Measurements from ENCODE around the gene TOP2B. TPM values are rescaled to one million over a fixed set of nuclear protein-coding genes. Genes with fewer than 3 reads are reported as not detected.

Gene TOP2B
- polyA plus RNA-seq, 1 of the 3 experiments (the other 2 are of a cell fraction), result 20.4 TPM

- TF ChIP-seq RCOR1 (IDR thresholded peaks at IDR 0.05; ENCODE audit: low read length) (no peak), NFIC (IDR thresholded peaks at IDR 0.05; ENCODE audit: borderline replicate concordance) (no peak), PBX3 (IDR thresholded peaks at IDR 0.05) (no peak), FOXJ3 (CRISPR knock-in tag; IDR thresholded peaks at IDR 0.05) (no peak)
These were observed 80.5 kb downstream of the TOP2B start (continued) for GRCh38 chr3:25584011-25584789.

GRCh38 chr3:25583343-25583742, 81.4 kb downstream of the TOP2B start:
- CTCF ChIA-PET, result interaction anchor here (0.7 kb wide), 1 partner anchor 11 kb away, joined by 4 read pairs; no protein-coding TSS in a partner anchor
- Histone ChIP-seq H3K27me3 (ENCODE audit: insufficient read depth) (no peaks in the 10 kb centered on the region), H2AFZ (ENCODE audit: low read depth) (no peak overlapping the region), H3K4me1 (ENCODE audit: control insufficient read depth in 1 of 2, insufficient read depth in 2 of 2, low read depth in 1 of 2, low read length in 1 of 2) (peaks cover 14 to 15% of the 10 kb centered on the region in 2 experiments; a peak in 2 of 4 replicates), H3K9me3 (no peaks in the 10 kb centered on the region), H3K4me2 (no peak overlapping the region), H4K20me1 (ENCODE audit: insufficient read depth) (no peaks in the 10 kb centered on the region), H3F3A (replicated peaks; ENCODE audit: insufficient read depth) (peaks cover 19% of the 10 kb centered on the region), H3K9me2 (no peaks in the 10 kb centered on the region), H3K4me3 (ENCODE audit: low read depth in 2 of 2, low read length in 1 of 2) (no peak overlapping the region), H3K79me2 (ENCODE audit: insufficient read depth) (no peaks in the 10 kb centered on the region; the same call in 1 of the 2 replicates), H3K27ac (ENCODE audit: low read depth in 2 of 2, low read length in 1 of 2) (peak overlapping the region in 1 of 2 experiments; percentile 93; a peak in 2 of 4 replicates), H3K36me3 (replicated peaks in 1 of 2; ENCODE audit: control insufficient read depth in 1 of 2, insufficient read depth in 2 of 2, low read length in 1 of 2) (no peaks in the 10 kb centered on the region), H3K9ac (no peak overlapping the region)
- WGBS (ENCODE audit: low lambda C conversion rate), result 94% methylated on average over 7 of the region's 10 CpGs
- POLR2A ChIA-PET, result no interaction called here
- DNase-seq, result no peak
- TF ChIP-seq RAD21 (IDR thresholded peaks at IDR 0.05; ENCODE audit: low read length), result no peak
- TF ChIP-seq MEF2A (IDR thresholded peaks at IDR 0.05; ENCODE audit: borderline replicate concordance, low read depth), result no peak
- TF ChIP-seq RFX5 (IDR thresholded peaks at IDR 0.05; ENCODE audit: low read length), result no peak
- no peak for TF ChIP-seq YY1 (IDR thresholded peaks at IDR 0.05; ENCODE audit: low read depth)
- TF ChIP-seq GATA2 (CRISPR knock-in tag; IDR thresholded peaks at IDR 0.05), result no peak
- no peak for TF ChIP-seq FOXM1 (IDR thresholded peaks at IDR 0.05; ENCODE audit: low read depth)
- TF ChIP-seq NFIC (IDR thresholded peaks at IDR 0.05; ENCODE audit: borderline replicate concordance), result no peak
- TF ChIP-seq USF1 (IDR thresholded peaks at IDR 0.05; ENCODE audit: borderline replicate concordance, low read depth), result no peak
- TF ChIP-seq, protein P1, sequence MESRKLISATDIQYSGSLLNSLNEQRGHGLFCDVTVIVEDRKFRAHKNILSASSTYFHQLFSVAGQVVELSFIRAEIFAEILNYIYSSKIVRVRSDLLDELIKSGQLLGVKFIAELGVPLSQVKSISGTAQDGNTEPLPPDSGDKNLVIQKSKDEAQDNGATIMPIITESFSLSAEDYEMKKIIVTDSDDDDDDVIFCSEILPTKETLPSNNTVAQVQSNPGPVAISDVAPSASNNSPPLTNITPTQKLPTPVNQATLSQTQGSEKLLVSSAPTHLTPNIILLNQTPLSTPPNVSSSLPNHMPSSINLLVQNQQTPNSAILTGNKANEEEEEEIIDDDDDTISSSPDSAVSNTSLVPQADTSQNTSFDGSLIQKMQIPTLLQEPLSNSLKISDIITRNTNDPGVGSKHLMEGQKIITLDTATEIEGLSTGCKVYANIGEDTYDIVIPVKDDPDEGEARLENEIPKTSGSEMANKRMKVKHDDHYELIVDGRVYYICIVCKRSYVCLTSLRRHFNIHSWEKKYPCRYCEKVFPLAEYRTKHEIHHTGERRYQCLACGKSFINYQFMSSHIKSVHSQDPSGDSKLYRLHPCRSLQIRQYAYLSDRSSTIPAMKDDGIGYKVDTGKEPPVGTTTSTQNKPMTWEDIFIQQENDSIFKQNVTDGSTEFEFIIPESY (IDR thresholded peaks at IDR 0.05; ENCODE audit: borderline replicate concordance, low read depth), result no peak
- no peak for TF ChIP-seq JUND (IDR thresholded peaks at IDR 0.05)

All from SK-N-SH (cell line).